ENCODE results near the gene ACSL5. TPM values are rescaled to one million over a fixed set of nuclear protein-coding genes. Genes with fewer than 3 reads are reported as not detected.

ACSL5 gene
- polyA plus RNA-seq, 1 donor: 361 TPM

DNA sequence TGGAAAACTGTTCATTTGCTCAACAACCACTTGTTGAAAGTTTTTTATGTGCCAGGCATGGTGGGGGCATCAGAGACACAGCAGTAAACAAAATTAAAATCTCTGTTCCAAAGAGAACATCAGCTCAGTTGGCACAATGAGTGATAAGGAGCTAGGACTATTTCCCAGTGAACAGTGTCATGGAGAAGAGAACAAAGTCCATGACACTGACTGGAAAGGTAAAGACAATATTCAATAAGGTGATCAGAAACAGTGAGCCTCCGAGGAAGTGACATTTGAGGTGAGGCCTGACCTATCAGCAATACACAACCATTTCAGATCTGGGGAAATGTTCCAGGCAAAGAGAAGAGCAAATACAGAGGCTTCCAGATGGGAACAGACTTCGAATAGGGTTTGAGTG is 14.6 kb downstream of the ACSL5 start:
- peak overlapping the region; percentile 69 for H3K27ac ChIP-seq (ENCODE audit: low read length)
- H3K4me3 ChIP-seq (ENCODE audit: low read length): no peak overlapping the region
- H3K27me3 ChIP-seq (ENCODE audit: control insufficient read depth, insufficient read depth, low read length): no peaks in the 10 kb centered on the region
- H3K36me3 ChIP-seq (ENCODE audit: control insufficient read depth, insufficient read depth, low read length): peaks cover 4% of the 10 kb centered on the region
- peaks cover 43% of the 10 kb centered on the region for H3K4me1 ChIP-seq (ENCODE audit: control insufficient read depth, insufficient read depth, low read length)
- WGBS (ENCODE audit: insufficient coverage, low lambda C conversion rate): 13% methylated on average over 2 of the region's 2 CpGs
- H3K9me3 ChIP-seq (ENCODE audit: control insufficient read depth, low read depth, low read length): no peaks in the 10 kb centered on the region
- DNase-seq: peak in 1 of 2 donors; percentile 54

DNA sequence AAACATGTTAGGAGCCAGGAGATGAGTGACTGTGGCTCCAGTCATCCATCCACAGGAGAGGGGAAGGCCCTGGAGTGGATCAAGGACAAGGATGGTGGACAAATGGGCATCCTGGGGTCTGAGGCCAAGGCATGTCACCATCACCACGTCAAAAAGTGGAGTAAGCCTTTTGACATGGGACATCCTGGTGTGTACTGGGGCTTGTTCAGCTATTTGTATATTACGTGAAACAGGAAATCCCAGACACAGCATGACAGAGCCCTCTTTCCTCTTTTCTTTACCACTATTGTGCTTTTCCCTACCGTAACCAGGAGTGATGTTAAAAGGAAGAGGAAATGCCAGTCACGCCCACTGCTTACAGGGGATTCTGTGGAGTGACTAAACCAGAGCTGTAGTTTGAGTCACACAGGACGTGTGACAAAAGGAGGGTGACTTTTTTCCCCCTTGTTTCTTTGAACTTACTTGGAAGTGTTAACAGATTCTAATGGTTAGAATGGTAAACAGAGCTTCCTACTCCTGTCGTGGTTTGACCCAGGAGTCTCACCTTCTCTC is 15.4 kb downstream of the ACSL5 start:
- peak overlapping the region; percentile 69 for H3K27ac ChIP-seq (ENCODE audit: low read length)
- H3K36me3 ChIP-seq (ENCODE audit: control insufficient read depth, insufficient read depth, low read length): peaks cover 4% of the 10 kb centered on the region
- H3K4me1 ChIP-seq (ENCODE audit: control insufficient read depth, insufficient read depth, low read length): peaks cover 47% of the 10 kb centered on the region
- H3K27me3 ChIP-seq (ENCODE audit: control insufficient read depth, insufficient read depth, low read length): no peaks in the 10 kb centered on the region
- no CpG with 5 or more reads among the region's 6 CpGs for WGBS (ENCODE audit: insufficient coverage, low lambda C conversion rate)
- H3K9me3 ChIP-seq (ENCODE audit: control insufficient read depth, low read depth, low read length): no peaks in the 10 kb centered on the region
- peak in 1 of 2 donors; percentile 33 for DNase-seq
- no peak overlapping the region for H3K4me3 ChIP-seq (ENCODE audit: low read length)

DNA sequence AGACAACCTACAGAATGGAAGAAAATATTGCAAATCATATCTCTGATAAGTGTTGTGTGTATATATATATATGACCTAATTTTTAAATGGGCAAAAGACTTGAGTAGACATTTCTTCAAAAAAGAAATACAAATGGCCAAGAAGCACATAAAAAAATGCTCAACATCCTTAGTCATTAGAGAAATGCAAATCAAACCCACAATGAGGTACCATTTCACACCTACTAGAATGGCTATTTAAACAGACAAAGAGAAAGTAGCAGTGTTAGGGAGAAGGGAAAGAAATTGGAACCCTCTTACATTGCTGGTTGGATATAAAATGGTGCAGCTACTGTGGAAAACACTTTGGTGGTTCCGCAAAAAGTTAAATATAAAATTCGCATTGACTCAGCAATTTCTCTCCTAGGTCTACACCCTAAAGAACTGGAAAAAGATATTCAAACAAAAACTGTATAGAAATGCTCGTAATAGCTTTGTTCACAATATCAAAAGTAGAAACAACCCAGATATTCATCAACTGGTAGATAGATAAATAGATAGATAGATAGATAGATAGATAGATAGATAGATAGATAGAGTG is 16.3 kb downstream of the ACSL5 start:
- H3K4me3 ChIP-seq (ENCODE audit: low read length): no peak overlapping the region
- H3K27me3 ChIP-seq (ENCODE audit: control insufficient read depth, insufficient read depth, low read length): no peaks in the 10 kb centered on the region
- H3K4me1 ChIP-seq (ENCODE audit: control insufficient read depth, insufficient read depth, low read length): peaks cover 48% of the 10 kb centered on the region
- DNase-seq: no peak
- H3K27ac ChIP-seq (ENCODE audit: low read length): no peak overlapping the region
- no peaks in the 10 kb centered on the region for H3K9me3 ChIP-seq (ENCODE audit: control insufficient read depth, low read depth, low read length)
- 100% methylated on average over 3 of the region's 3 CpGs for WGBS (ENCODE audit: insufficient coverage, low lambda C conversion rate)
- peaks cover 8% of the 10 kb centered on the region for H3K36me3 ChIP-seq (ENCODE audit: control insufficient read depth, insufficient read depth, low read length)

DNA sequence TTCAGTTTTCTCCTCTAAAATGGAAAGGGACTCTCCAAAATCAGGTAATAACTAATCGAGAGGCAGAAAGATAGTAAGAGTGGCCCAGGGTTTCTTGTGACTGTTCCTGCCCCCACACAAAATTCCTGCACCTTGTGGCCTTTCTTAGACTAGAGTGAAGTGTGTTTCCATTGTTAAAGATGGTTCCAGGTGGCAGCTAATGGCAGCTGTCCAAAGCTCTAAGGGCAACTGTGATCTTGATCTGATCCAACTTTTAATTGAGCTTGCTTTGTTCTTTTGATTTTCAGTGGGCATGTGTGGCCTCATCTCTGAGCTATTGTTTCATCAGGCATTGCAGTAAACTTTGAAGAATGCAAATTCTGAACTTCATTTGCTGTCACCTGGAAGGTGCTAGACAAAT is 19.4 kb downstream of the ACSL5 start:
- no peak for DNase-seq
- peaks cover 48% of the 10 kb centered on the region for H3K4me1 ChIP-seq (ENCODE audit: control insufficient read depth, insufficient read depth, low read length)
- peaks cover 29% of the 10 kb centered on the region for H3K36me3 ChIP-seq (ENCODE audit: control insufficient read depth, insufficient read depth, low read length)
- H3K4me3 ChIP-seq (ENCODE audit: low read length): no peak overlapping the region
- peak overlapping the region; percentile 30 for H3K27ac ChIP-seq (ENCODE audit: low read length)
- H3K9me3 ChIP-seq (ENCODE audit: control insufficient read depth, low read depth, low read length): no peaks in the 10 kb centered on the region
- no peaks in the 10 kb centered on the region for H3K27me3 ChIP-seq (ENCODE audit: control insufficient read depth, insufficient read depth, low read length)
- no CpG with 5 or more reads among the region's 1 CpG for WGBS (ENCODE audit: insufficient coverage, low lambda C conversion rate)

DNA sequence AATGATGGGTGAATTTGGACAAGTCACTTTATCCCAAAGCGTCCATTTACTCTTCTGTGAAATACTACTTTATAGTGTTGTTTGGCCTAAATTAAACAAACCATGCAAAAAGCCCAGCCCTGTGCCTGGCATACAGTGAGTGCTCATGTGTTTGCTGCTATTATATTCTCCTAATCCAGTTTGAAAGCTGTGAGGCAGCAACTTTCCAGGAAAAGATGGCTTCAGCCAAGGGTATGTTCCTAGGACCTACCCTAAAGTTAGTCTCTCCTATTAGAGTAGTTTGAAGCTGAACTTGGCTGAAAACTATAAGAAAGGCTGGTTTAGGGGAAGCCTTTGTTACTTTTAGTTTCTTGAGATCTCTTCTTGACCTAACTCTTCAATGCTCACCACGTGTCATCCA is 19.9 kb downstream of the ACSL5 start:
- Histone ChIP-seq H3K4me1 (ENCODE audit: control insufficient read depth, insufficient read depth, low read length) (peaks cover 43% of the 10 kb centered on the region), H3K27ac (ENCODE audit: low read length) (peak overlapping the region; percentile 43), H3K9me3 (ENCODE audit: control insufficient read depth, low read depth, low read length) (no peaks in the 10 kb centered on the region), H3K4me3 (ENCODE audit: low read length) (no peak overlapping the region), H3K27me3 (ENCODE audit: control insufficient read depth, insufficient read depth, low read length) (no peaks in the 10 kb centered on the region), H3K36me3 (ENCODE audit: control insufficient read depth, insufficient read depth, low read length) (peaks cover 33% of the 10 kb centered on the region)
- 60% methylated on average over 1 of the region's 2 CpGs for WGBS (ENCODE audit: insufficient coverage, low lambda C conversion rate)
- no peak for DNase-seq

DNA sequence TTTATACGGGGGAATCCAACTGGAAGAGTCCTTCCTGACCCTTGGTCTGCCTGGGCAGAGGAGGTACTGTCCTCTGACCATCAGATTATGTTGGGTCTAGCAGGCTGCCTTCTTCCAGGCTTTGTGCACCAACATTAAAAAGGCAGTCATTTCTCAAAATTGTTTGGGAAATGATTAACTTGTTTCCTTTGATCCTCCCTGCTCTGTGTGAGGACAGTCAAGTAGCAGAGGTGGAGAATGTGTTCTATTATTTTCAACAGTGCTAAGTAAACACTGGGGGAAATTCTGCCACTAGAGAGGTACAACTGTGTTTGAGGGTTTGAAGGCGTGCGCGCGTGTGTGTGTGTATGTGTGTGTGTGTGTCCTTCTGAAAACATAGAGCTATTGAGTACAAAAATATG is 20.6 kb downstream of the ACSL5 start:
- Histone ChIP-seq H3K36me3 (ENCODE audit: control insufficient read depth, insufficient read depth, low read length) (peaks cover 31% of the 10 kb centered on the region), H3K27ac (ENCODE audit: low read length) (peak overlapping the region; percentile 43), H3K4me3 (ENCODE audit: low read length) (no peak overlapping the region), H3K4me1 (ENCODE audit: control insufficient read depth, insufficient read depth, low read length) (peaks cover 39% of the 10 kb centered on the region), H3K9me3 (ENCODE audit: control insufficient read depth, low read depth, low read length) (no peaks in the 10 kb centered on the region), H3K27me3 (ENCODE audit: control insufficient read depth, insufficient read depth, low read length) (no peaks in the 10 kb centered on the region)
- no CpG with 5 or more reads among the region's 5 CpGs for WGBS (ENCODE audit: insufficient coverage, low lambda C conversion rate)
- DNase-seq: peak in 1 of 2 donors; percentile 75

DNA sequence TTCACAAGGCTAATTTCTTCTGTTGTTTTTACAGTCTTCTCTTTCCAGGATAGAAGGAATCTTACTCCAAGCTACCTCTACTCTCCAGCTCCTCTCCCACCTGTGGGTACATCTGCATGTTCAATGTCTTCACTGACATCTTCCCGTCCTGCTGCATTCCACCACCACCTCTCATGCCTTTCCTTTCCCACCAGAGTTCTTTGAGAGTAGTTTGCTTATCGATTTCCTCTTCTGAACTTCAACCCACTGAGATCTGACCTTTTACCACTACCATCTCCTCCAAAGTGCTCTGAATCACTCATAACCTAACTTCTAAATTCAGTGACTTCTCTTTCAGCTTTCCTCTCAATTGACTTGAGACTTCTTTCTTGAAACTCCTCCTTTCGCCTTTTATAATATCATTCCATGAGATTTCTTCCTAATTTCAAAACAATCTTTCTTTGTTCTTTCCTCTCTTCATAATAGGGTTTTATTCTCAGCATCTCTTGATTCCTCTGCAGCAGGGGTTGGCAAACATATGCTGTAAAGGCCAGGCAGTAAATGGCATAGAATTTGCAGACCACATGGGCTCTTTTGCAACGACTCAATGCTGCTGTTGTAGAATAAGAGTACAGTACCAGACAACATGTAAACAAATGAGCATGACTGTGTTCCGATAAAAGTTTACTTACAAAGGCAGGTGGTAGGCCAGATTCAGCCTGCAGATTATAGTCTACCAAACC is 22.1 kb downstream of the ACSL5 start:
- Histone ChIP-seq H3K9me3 (ENCODE audit: control insufficient read depth, low read depth, low read length) (no peaks in the 10 kb centered on the region), H3K27me3 (ENCODE audit: control insufficient read depth, insufficient read depth, low read length) (no peaks in the 10 kb centered on the region), H3K27ac (ENCODE audit: low read length) (no peak overlapping the region), H3K4me1 (ENCODE audit: control insufficient read depth, insufficient read depth, low read length) (peaks cover 34% of the 10 kb centered on the region), H3K36me3 (ENCODE audit: control insufficient read depth, insufficient read depth, low read length) (peaks cover 31% of the 10 kb centered on the region), H3K4me3 (ENCODE audit: low read length) (no peak overlapping the region)
- DNase-seq: no peak
- 92% methylated on average over 2 of the region's 5 CpGs for WGBS (ENCODE audit: insufficient coverage, low lambda C conversion rate)

DNA sequence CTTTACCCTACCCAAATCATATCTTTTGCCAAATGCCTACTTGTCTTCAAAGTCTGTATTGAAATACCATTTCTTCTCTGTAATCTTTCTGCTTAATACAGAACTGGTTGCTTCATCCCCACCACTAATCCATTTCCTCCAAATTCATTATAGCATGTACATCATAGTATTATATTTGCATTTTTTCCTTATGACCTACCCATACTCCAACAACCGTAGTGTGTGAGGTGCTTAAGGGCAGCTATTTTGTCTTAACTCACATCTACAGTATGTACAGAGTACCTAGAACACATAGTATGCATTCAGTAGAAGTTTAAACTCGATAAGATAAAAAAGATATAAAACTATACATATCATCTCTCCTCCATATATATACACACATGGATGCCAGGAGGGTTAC is 23.7 kb downstream of the ACSL5 start:
- no peaks in the 10 kb centered on the region for H3K27me3 ChIP-seq (ENCODE audit: control insufficient read depth, insufficient read depth, low read length)
- DNase-seq: no peak
- WGBS (ENCODE audit: insufficient coverage, low lambda C conversion rate): no CpG with 5 or more reads among the region's 2 CpGs
- no peaks in the 10 kb centered on the region for H3K9me3 ChIP-seq (ENCODE audit: control insufficient read depth, low read depth, low read length)
- peaks cover 31% of the 10 kb centered on the region for H3K36me3 ChIP-seq (ENCODE audit: control insufficient read depth, insufficient read depth, low read length)
- H3K27ac ChIP-seq (ENCODE audit: low read length): no peak overlapping the region
- peaks cover 41% of the 10 kb centered on the region for H3K4me1 ChIP-seq (ENCODE audit: control insufficient read depth, insufficient read depth, low read length)
- no peak overlapping the region for H3K4me3 ChIP-seq (ENCODE audit: low read length)

DNA sequence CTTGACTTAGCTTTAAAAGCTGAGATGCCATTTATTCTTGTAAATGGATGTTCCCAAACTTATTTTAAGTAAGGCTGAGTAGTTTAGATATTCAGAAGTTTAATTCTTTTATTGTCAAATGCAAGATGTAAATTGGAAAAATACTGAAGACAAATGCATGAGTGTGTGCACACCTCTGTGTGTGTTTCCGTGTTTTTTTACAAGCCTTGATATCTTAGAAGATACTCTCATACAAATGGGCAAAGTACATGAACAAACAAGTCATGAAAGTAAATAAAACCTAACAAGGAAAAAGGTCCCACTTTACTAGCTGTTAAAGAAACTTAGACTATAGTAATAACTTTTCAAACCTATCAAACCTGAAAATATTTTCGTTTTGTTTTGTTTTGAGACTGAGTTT is 29.0 kb downstream of the ACSL5 start:
- peak overlapping the region; percentile 33 for H3K27ac ChIP-seq (ENCODE audit: low read length)
- H3K4me3 ChIP-seq (ENCODE audit: low read length): no peak overlapping the region
- peaks cover 38% of the 10 kb centered on the region for H3K36me3 ChIP-seq (ENCODE audit: control insufficient read depth, insufficient read depth, low read length)
- no peaks in the 10 kb centered on the region for H3K9me3 ChIP-seq (ENCODE audit: control insufficient read depth, low read depth, low read length)
- H3K4me1 ChIP-seq (ENCODE audit: control insufficient read depth, insufficient read depth, low read length): peaks cover 35% of the 10 kb centered on the region
- DNase-seq: peak in 1 of 2 donors; percentile 55
- H3K27me3 ChIP-seq (ENCODE audit: control insufficient read depth, insufficient read depth, low read length): no peaks in the 10 kb centered on the region
- WGBS (ENCODE audit: insufficient coverage, low lambda C conversion rate): 0% methylated on average over 1 of the region's 2 CpGs

DNA sequence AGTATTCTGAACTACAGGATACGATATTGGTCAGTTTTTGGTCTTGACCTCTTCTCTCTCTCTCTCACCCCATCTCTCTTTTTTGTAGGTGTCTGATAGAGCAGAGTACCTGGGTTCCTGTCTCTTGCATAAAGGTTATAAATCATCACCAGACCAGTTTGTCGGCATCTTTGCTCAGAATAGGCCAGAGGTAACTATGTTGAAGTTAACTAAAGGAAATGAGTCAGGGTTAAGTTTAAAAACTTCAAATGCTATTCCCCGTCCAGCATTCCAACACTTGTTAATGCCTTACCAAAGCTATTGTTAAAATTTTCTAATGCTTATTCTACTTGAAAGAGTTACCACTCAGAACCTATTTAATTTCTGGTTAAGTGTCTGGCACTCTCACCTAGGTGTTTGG is 30.7 kb downstream of the ACSL5 start:
- WGBS (ENCODE audit: insufficient coverage, low lambda C conversion rate): no CpG with 5 or more reads among the region's 3 CpGs
- H3K4me1 ChIP-seq (ENCODE audit: control insufficient read depth, insufficient read depth, low read length): peaks cover 52% of the 10 kb centered on the region

More for the DNA sequence above, 30.7 kb downstream of the ACSL5 start:
- DNase-seq: no peak
- Histone ChIP-seq H3K36me3 (ENCODE audit: control insufficient read depth, insufficient read depth, low read length) (peaks cover 32% of the 10 kb centered on the region), H3K4me3 (ENCODE audit: low read length) (no peak overlapping the region), H3K9me3 (ENCODE audit: control insufficient read depth, low read depth, low read length) (no peaks in the 10 kb centered on the region), H3K27me3 (ENCODE audit: control insufficient read depth, insufficient read depth, low read length) (no peaks in the 10 kb centered on the region), H3K27ac (ENCODE audit: low read length) (peak overlapping the region; percentile 25)
